GM21717 (cell line): Measurements from ENCODE around the gene ZFP36L2.

Experiments used
- ATAC-seq: cut with Tn5 transposase; IDR thresholded peaks from one replicate; pipeline ENCODE4 v1.9.1; 2021; ENCODE audit warnings: mild to moderate bottlenecking, moderate library complexity; ENCODE audit not compliant: unreplicated experiment

Gene ZFP36L2

GRCh38 chr2:43226558-43226954 lies at the start of gene ZFP36L2:
Gene ZFP36L2 (minus strand): TSS chr2:43226606. CDS start chr2:43226315, 291 bp downstream.
- ATAC-seq, result peak; percentile 49

GRCh38 chr2:43274721-43275120 lies 48.3 kb upstream of the ZFP36L2 start:
- ATAC-seq, result no peak

DNA sequence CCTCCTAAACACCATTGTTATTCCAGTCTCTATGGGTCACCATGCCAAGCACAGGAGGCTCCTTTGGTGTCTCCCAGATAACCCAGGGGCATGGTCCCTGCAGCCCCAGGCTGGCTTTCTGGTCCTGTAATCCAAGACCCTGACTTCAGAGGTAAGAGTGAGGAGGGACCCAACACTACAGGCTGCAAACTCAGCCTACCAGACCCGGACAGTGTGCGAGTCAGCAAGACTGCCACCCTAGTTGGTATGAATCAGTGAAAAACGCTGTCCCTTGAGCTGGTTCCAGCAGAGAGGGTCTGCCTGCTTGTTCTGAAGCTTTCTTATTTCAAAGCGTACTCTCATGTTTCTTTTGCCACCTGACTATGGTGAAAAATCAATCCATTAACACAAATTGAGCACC lies 47.6 kb upstream of the ZFP36L2 start:
- no peak for ATAC-seq

DNA sequence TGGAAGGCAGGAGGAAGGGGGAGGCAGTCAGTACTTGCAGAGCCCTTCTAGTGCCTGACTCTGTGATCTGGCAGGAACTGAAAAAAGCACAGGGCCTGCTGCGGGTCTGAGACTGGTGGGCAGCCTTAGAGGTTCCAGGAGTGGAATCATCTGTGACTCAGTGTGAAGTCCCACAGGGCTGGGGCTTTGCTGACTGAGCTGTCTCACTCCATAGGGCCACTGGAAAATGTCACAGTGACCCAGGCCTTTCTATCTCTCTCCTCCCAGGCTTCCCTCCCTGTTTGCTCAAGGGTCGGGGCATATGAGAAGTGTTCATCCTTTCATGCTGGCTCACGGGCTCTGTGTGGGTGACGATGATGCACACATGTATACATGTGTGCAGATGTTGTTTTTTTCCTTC lies 47.1 kb upstream of the ZFP36L2 start:
- ATAC-seq, result no peak

- no peak for ATAC-seq
Measured at GRCh38 chr2:43270930-43271615, 44.7 kb upstream of the ZFP36L2 start.

DNA sequence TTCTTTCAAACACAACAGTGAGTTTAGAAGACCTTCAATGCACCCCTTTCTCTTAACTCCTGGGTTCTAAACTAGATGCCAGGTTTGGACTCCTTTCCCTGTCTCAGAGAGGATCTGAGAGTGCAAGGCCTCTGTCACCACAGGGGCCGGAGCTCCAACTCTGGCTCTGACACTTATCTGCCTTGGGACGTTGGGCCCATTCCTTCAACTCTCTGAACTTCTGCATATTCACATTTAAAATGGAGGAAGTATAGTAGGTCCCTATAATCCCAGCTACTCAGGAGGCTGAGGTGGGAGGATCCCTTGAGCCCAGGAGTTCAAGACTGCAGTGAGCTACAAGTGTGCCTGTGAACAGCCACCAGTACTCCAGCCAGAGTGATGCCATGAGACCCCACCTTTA lies 44.1 kb upstream of the ZFP36L2 start:
- no peak for ATAC-seq

DNA sequence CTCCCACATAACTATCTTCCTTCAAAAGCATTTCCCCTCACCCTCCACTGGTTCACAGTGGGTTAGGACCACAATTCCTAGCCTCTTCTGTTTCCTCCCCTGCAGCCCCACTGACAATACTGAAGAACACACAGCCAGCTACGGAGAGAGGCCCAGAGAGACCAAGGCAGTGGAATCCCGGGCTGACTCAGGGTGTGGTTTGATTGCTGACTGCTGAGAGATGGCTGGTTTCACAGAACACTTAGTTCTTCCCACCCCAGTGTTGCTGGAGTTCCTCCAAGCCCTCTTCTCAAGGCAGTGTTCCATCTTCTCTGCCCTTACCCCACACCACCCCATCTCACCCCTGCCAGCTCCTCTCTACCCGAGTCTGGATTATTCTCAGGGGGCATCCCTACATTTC lies 43.3 kb upstream of the ZFP36L2 start:
- ATAC-seq, result no peak

DNA sequence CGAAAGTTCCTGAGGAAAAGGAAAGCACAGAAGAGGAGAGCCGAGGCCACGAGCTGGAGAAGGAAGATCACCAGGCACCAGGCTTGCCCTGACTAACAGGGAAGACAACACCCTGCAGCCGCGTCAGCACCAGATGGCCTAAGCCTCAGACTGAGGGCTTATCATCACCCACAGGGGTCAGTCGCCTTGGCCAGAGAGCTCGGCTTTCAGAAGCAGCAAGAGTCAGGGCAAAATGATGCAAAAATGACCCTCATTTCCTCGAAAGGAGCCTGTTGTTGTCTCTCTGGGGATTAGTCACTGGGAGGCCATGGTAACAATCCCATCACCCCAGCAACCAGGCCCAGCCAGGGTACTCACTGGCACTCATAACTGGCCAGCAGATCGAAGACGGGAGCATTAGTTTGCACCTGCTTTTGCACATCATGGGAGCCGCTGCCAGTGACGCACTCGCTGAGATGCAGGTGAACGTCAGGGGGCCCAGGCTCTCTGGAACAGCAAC lies 42.7 kb upstream of the ZFP36L2 start:
- ATAC-seq, result no peak

- no peak for ATAC-seq
Measured at GRCh38 chr2:43268066-43268953, 41.9 kb upstream of the ZFP36L2 start.

- no peak for ATAC-seq
Measured at GRCh38 chr2:43267381-43267780, 41.0 kb upstream of the ZFP36L2 start.

- no peak for ATAC-seq
Measured at GRCh38 chr2:43266711-43267111, 40.3 kb upstream of the ZFP36L2 start.

GRCh38 chr2:43265421-43265820 lies 39.0 kb upstream of the ZFP36L2 start:
- no peak for ATAC-seq

GRCh38 chr2:43265001-43265400 lies 38.6 kb upstream of the ZFP36L2 start:
- no peak for ATAC-seq

- ATAC-seq, result no peak
Measured at GRCh38 chr2:43262951-43263350, 36.5 kb upstream of the ZFP36L2 start.

DNA sequence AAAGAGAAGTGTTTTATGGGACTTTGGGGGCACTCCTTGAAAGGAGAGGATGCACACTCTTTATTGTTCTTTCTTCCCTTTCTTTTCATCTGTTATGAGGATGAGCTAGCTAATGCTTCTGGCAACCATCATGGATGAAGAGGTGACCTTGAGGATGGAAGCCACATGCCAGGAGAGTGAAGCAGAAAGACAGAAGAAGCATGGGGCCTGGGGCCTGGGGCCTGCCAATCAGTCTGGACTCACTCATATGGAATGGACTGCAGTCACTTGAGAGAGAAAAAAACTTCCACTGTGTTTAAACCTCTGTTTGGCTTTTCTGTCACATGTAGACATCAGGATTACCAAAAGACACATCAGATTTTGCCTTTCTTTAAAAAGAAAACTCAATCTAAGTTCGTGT lies 35.8 kb upstream of the ZFP36L2 start:
- ATAC-seq, result no peak

GRCh38 chr2:43259512-43259911 lies 33.1 kb upstream of the ZFP36L2 start:
- ATAC-seq, result no peak

DNA sequence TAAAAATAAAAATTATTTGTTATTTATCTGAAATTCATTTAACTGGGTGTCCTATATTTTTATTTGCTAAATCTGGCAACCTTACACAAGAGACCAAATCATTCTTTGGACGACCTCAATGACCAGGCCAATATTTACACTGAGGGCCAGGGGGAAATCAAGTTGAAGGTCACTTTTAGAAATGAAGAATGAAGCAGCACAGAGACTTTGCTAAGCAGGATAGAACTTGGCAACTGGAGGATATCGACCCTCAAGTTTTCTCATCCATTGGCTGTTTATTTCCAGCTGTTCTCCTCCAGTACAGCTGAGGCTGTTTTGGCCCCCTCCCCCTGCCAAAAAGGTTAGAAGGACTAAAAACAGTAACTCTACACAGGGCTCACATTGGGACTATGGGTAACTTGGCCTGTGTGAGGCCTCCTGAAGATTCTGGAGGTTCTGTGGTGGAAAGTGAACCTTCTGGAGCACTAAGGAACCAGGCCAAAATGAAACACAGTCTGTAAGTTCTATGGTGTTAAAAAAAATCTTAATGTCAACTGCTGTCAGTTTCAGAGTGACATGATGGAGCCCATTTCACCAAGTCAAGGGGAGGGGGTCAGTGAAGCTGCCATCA lies 32.2 kb upstream of the ZFP36L2 start:
- ATAC-seq, result no peak

DNA sequence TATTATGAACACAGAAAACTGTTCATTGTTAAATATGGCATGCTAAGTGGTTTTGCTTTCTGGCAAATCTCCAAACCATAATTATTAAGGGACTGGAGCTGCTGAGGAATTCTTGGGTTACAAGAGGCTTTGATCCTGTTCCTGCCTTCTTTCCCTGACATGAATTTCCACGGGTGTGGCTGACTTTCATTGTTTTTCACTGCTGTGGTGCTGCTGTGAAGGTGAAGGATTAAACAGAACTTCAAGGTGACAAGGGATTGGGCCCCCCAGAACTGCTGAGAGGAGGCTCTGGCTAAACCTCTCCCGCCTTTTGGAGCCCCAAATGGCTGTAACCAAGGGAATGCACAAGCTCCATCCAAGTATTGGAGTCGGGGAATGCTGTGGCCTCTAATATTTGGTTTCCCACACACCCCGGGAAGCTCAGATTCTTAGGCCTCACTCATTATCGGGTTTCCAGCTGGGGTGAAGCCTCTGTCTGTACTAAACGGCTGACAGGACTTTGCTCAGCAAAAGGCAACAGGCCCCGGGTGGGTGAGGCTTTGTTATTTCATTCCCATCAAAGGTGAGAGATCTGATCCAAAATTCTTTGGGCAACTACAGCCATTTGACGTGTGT lies 29.0 kb upstream of the ZFP36L2 start:
- ATAC-seq, result no peak

GRCh38 chr2:43254331-43254730 lies 27.9 kb upstream of the ZFP36L2 start:
- no peak for ATAC-seq

- ATAC-seq, result no peak
Measured at GRCh38 chr2:43251171-43251731, 24.8 kb upstream of the ZFP36L2 start.

GRCh38 chr2:43250015-43250414 lies 23.6 kb upstream of the ZFP36L2 start:
- ATAC-seq, result no peak
